PC-9 (cell line): Measurements from ENCODE around the gene NTMT1.

Source experiments
- EZH2 ChIP-seq: fragments of 200-600 bp; sonication (generic); IDR thresholded peaks from 2 replicates; pipeline ENCODE4 v1.8.0; 2017; ENCODE audit warnings: antibody characterized with exemption, low read depth
- TF ChIP-seq, protein P1 (sequence below): fragments of 200-600 bp; sonication (generic); conservative IDR thresholded peaks from 2 replicates; pipeline ENCODE4 v1.6.1; 2017; ENCODE audit warnings: mixed run types, antibody characterized with exemption, mild to moderate bottlenecking, moderate library complexity

DNA sequence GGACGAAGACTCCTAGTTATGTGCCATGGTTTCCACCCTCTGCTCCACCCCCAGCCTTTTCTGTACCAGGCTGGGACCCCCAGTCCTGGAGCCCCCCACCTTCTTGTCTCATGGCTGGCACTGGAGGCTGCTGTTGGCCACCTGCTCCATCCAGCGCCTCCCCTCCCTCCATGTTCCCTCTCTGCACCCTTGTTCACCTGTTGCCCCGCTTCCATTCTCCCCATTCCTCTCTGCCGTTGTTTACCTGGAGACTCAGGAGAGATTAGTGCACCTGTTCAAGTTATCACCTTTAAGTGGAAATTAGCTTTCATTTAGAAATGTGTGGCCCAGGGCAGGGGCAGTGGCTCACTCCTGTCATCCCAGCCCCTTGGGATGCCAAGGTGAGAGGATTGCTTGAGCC lies 7.2 kb downstream of the NTMT1 start:
- TF ChIP-seq EZH2, result no peak
- TF ChIP-seq, protein P1, sequence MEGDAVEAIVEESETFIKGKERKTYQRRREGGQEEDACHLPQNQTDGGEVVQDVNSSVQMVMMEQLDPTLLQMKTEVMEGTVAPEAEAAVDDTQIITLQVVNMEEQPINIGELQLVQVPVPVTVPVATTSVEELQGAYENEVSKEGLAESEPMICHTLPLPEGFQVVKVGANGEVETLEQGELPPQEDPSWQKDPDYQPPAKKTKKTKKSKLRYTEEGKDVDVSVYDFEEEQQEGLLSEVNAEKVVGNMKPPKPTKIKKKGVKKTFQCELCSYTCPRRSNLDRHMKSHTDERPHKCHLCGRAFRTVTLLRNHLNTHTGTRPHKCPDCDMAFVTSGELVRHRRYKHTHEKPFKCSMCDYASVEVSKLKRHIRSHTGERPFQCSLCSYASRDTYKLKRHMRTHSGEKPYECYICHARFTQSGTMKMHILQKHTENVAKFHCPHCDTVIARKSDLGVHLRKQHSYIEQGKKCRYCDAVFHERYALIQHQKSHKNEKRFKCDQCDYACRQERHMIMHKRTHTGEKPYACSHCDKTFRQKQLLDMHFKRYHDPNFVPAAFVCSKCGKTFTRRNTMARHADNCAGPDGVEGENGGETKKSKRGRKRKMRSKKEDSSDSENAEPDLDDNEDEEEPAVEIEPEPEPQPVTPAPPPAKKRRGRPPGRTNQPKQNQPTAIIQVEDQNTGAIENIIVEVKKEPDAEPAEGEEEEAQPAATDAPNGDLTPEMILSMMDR, result no peak
